Measurements from ENCODE around the gene DIO1. TPM values are rescaled to one million over a fixed set of nuclear protein-coding genes. Genes with fewer than 3 reads are reported as not detected.

DIO1 gene
- total and polyA plus RNA-seq, 9 of the 15 experiments (the other 6 are each of a cell fraction or from before 2014, with no cell fraction given): not detected

DNA sequence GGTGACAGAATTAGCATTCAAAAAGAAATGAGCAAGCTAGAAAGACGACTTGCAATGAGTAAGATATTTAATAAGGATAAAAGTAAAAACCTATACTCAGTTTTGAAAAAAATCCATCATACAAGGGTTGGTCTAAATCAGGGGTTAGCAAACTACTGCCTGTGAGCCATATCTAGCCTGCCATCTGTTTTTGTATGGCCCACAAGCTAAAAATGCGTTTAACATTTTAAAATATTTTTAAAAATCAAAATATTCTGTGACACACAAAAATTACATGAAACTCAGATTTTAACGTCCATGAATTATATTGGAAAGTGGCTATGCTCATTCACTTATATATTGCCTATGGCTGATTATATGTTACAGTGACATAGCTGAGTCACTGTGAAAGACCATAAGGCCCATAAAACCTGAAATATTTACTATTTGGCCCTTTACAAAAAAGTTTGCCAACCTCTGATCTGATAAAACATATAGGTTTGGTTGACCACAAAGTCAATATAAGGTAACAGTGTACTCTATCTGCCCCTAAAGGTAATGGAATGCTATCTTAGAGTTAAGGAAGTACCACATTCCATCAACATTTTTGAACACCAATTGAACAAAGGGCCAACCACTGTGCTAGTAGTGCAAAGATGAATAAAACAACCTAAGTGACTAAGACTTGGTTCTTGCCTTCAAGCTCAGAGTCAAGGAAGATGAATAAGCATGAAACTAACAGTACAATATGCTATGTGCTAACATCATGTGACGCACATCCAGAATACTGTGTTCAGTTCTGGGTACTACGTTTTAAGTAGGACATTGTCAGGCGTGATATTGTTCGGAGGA is 48.4 kb downstream of the DIO1 start (continued):
- TF ChIP-seq THRAP3 (IDR thresholded peaks at IDR 0.05; ENCODE audit: borderline replicate concordance) (0 out of 2 replicates have a peak, but pooled peaks have one; percentile 38), NFIX (CRISPR knock-in tag; IDR thresholded peaks at IDR 0.05; ENCODE audit: low read depth) (no peak), ILF3 (IDR thresholded peaks at IDR 0.05; ENCODE audit: borderline replicate concordance) (no peak), FOXK2 (conservative IDR thresholded peaks at IDR 0.05 in 1 of 2, IDR thresholded peaks at IDR 0.05 in 1 of 2; ENCODE audit: low read depth in 2 of 2) (0 out of 4 replicates have a peak, but pooled peaks of 1 of the 2 experiments have one; percentile 24), DPF2 (IDR thresholded peaks at IDR 0.05) (peak; percentile 70), RCOR1 (IDR thresholded peaks at IDR 0.05; ENCODE audit: borderline replicate concordance in 1 of 2, low read depth in 2 of 2, low read length in 2 of 2) (0 out of 4 replicates have a peak, but pooled peaks of 1 of the 2 experiments have one; percentile 5), JUND (IDR thresholded peaks at IDR 0.05; ENCODE audit: borderline replicate concordance, low read depth, low read length) (0 out of 2 replicates have a peak, but pooled peaks have one; percentile 3), JUND (tag; IDR thresholded peaks at IDR 0.05; ENCODE audit: borderline replicate concordance, low read depth, low read length) (peak; percentile 44; the same call in 2 of the 3 replicates), PURB (CRISPR knock-in tag; IDR thresholded peaks at IDR 0.05; ENCODE audit: low read depth) (no peak), NFE2 (IDR thresholded peaks at IDR 0.05; ENCODE audit: low read depth) (peak; percentile 67), CREM (IDR thresholded peaks at IDR 0.05; ENCODE audit: low read depth) (0 out of 2 replicates have a peak, but pooled peaks have one; percentile 25), HDAC2 (IDR thresholded peaks at IDR 0.05) (peak; percentile 47; the same call in 1 of the 2 replicates)
- TF ChIP-seq, protein P1, sequence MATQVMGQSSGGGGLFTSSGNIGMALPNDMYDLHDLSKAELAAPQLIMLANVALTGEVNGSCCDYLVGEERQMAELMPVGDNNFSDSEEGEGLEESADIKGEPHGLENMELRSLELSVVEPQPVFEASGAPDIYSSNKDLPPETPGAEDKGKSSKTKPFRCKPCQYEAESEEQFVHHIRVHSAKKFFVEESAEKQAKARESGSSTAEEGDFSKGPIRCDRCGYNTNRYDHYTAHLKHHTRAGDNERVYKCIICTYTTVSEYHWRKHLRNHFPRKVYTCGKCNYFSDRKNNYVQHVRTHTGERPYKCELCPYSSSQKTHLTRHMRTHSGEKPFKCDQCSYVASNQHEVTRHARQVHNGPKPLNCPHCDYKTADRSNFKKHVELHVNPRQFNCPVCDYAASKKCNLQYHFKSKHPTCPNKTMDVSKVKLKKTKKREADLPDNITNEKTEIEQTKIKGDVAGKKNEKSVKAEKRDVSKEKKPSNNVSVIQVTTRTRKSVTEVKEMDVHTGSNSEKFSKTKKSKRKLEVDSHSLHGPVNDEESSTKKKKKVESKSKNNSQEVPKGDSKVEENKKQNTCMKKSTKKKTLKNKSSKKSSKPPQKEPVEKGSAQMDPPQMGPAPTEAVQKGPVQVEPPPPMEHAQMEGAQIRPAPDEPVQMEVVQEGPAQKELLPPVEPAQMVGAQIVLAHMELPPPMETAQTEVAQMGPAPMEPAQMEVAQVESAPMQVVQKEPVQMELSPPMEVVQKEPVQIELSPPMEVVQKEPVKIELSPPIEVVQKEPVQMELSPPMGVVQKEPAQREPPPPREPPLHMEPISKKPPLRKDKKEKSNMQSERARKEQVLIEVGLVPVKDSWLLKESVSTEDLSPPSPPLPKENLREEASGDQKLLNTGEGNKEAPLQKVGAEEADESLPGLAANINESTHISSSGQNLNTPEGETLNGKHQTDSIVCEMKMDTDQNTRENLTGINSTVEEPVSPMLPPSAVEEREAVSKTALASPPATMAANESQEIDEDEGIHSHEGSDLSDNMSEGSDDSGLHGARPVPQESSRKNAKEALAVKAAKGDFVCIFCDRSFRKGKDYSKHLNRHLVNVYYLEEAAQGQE (IDR thresholded peaks at IDR 0.05; ENCODE audit: borderline replicate concordance): 0 out of 2 replicates have a peak, but pooled peaks have one; percentile 18
- TF ChIP-seq, protein P1 (CRISPR knock-in tag; IDR thresholded peaks at IDR 0.05; ENCODE audit: low read depth): no peak
